ENCODE results near the gene C10orf95.
A peak's percentile ranks its signal among the peaks of the same experiment; 100 is the strongest.

The C10orf95 gene

GRCh38 chr10:102431452-102432124 lies 19.8 kb downstream of the C10orf95 start:
- peak overlapping the region; percentile 92 for H3K4me3 ChIP-seq (replicated peaks; ENCODE audit: low read depth, low read length)
- DNase-seq (ENCODE audit: low read depth) = peak; percentile 49
- no peak for TF ChIP-seq CTCF (IDR thresholded peaks at IDR 0.05; ENCODE audit: low read length, missing control alignments)

- no peak for TF ChIP-seq CTCF (IDR thresholded peaks at IDR 0.05; ENCODE audit: low read length, missing control alignments)
Measured at GRCh38 chr10:102429468-102429867, 21.9 kb downstream of the C10orf95 start.

GRCh38 chr10:102426803-102427287 lies 24.5 kb downstream of the C10orf95 start:
- no peak for DNase-seq (ENCODE audit: low read depth)
- no peak overlapping the region for H3K4me3 ChIP-seq (replicated peaks; ENCODE audit: low read depth, low read length)
- no peak for TF ChIP-seq CTCF (IDR thresholded peaks at IDR 0.05; ENCODE audit: low read length, missing control alignments)

More at GRCh38 chr10:102429468-102429867, 21.9 kb downstream of the C10orf95 start:
- H3K4me3 ChIP-seq (replicated peaks; ENCODE audit: low read depth, low read length) = no peak overlapping the region
- DNase-seq (ENCODE audit: low read depth) = no peak

- DNase-seq (ENCODE audit: low read depth) = no peak
- TF ChIP-seq CTCF (IDR thresholded peaks at IDR 0.05; ENCODE audit: low read length, missing control alignments) = no peak
- no peak overlapping the region for H3K4me3 ChIP-seq (replicated peaks; ENCODE audit: low read depth, low read length)
Measured at GRCh38 chr10:102425444-102425843, 25.9 kb downstream of the C10orf95 start.

- TF ChIP-seq CTCF (IDR thresholded peaks at IDR 0.05; ENCODE audit: low read length, missing control alignments) = no peak
- no peak overlapping the region for H3K4me3 ChIP-seq (replicated peaks; ENCODE audit: low read depth, low read length)
- DNase-seq (ENCODE audit: low read depth) = no peak
Measured at GRCh38 chr10:102424916-102425315, 26.4 kb downstream of the C10orf95 start.

GRCh38 chr10:102424145-102424544 lies 27.2 kb downstream of the C10orf95 start:
- TF ChIP-seq CTCF (IDR thresholded peaks at IDR 0.05; ENCODE audit: low read length, missing control alignments) = no peak
- no peak for DNase-seq (ENCODE audit: low read depth)
- H3K4me3 ChIP-seq (replicated peaks; ENCODE audit: low read depth, low read length) = no peak overlapping the region
